AG09309 (cell line): ENCODE results near the gene PAPLN.

Experiments
- DNase-seq: peaks from one replicate; pipeline ENCODE4 v3.0.0-alpha.2; 2010; ENCODE audit warnings: low read depth
- H3K4me3 ChIP-seq: 2 replicates; pipeline ENCODE4 v1.5.1; 2011; ENCODE audit warnings: mild to moderate bottlenecking, low read depth, low read length, moderate library complexity; ENCODE audit not compliant: control insufficient read depth
- TF ChIP-seq, protein P1 (sequence below): IDR thresholded peaks from 2 replicates; pipeline ENCODE4 v1.5.1; 2011; ENCODE audit warnings: mild to moderate bottlenecking, low read depth, low read length, inconsistent platforms; ENCODE audit not compliant: insufficient read depth, control insufficient read depth; ENCODE audit errors: missing control alignments

Gene PAPLN

DNA sequence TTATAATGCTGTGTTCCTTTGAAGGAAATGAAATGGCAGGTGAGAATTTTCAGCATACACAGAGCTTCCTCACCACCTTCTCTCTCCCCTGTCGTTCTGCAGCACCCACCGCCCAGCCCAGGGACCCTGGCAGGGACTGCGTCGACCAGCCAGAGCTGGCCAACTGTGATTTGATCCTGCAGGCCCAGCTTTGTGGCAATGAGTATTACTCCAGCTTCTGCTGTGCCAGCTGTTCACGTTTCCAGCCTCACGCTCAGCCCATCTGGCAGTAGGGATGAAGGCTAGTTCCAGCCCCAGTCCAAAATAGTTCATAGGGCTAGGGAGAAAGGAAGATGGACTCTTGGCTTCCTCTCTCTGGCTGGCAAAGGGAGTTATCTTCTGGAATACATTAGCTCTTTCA is 35.1 kb downstream of the PAPLN start:
- no peak for DNase-seq
- no peak overlapping the region for H3K4me3 ChIP-seq
- TF ChIP-seq, protein P1, sequence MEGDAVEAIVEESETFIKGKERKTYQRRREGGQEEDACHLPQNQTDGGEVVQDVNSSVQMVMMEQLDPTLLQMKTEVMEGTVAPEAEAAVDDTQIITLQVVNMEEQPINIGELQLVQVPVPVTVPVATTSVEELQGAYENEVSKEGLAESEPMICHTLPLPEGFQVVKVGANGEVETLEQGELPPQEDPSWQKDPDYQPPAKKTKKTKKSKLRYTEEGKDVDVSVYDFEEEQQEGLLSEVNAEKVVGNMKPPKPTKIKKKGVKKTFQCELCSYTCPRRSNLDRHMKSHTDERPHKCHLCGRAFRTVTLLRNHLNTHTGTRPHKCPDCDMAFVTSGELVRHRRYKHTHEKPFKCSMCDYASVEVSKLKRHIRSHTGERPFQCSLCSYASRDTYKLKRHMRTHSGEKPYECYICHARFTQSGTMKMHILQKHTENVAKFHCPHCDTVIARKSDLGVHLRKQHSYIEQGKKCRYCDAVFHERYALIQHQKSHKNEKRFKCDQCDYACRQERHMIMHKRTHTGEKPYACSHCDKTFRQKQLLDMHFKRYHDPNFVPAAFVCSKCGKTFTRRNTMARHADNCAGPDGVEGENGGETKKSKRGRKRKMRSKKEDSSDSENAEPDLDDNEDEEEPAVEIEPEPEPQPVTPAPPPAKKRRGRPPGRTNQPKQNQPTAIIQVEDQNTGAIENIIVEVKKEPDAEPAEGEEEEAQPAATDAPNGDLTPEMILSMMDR = no peak

DNA sequence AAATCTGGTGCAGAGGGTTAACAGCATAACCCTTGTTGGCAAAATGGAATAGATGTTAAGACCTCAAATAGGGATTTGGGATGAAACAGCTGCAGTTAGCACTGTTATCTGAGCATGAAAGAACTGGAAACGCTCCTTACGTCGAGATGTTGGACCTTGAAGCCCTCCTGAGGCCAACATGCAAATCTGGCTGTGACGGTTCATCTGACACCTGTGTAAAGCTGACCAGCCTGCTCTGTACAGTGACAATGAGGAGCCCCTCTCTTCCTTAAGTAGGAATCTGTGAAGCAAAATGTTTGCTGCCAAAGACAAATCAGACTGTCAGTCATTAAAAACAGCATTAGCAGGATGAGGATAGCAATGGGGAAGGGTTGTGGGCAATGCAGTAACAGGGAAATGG is 36.5 kb downstream of the PAPLN start:
- no peak overlapping the region for H3K4me3 ChIP-seq
- DNase-seq = no peak
- TF ChIP-seq, protein P1 = no peak

DNA sequence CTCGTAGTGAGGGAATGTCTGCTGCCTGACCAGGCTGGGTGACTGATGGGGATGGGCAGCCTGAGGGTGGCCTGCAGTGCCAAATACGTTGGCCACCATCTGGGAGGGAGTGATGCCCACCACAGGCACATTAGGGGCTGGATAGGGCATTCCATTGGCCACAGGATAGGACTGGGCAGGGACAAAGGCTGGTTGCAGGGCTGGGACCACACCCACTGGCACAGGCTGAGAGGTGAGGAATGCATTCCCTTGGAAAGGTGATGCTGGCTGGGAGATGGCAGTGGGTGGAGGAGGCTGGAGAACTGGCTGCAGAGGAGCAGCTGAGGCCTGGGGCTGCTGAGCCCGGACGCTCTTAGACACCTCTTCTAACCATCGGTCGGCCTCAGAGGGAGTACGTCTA is 39.5 kb downstream of the PAPLN start:
- TF ChIP-seq, protein P1 = no peak
- no peak overlapping the region for H3K4me3 ChIP-seq
- DNase-seq = no peak

DNA sequence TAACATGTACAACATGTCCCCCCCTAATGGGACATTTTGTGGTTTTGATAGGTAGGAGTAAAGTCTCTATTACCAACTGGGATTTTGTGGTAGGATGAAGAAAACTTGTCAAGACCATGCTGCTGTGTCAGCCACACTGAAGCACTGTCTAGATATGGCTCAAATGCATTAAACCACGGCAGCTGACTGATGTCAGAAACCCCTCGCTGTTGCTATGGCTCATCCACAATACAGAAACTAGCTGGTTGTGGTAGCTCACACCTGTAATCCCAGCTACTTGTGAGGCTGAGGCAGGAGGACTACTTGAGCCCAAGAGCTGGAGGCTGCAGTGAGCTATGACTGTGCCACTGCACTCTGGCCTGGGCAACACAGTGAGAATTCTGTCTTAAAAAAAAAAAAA is 40.1 kb downstream of the PAPLN start:
- H3K4me3 ChIP-seq = no peak overlapping the region
- TF ChIP-seq, protein P1 = no peak
- no peak for DNase-seq

- no peak overlapping the region for H3K4me3 ChIP-seq
- DNase-seq = no peak
- TF ChIP-seq, protein P1 = no peak
These were observed 43.6 kb downstream of the PAPLN start for GRCh38 chr14:73280903-73281302.

GRCh38 chr14:73283608-73284379 is 46.5 kb downstream of the PAPLN start:
- H3K4me3 ChIP-seq = no peak overlapping the region
- TF ChIP-seq, protein P1 = peak; percentile 35

More at GRCh38 chr14:73283608-73284379, 46.5 kb downstream of the PAPLN start:
- DNase-seq = no peak
